OCI-LY7 (cell line): ENCODE results near the gene ANKS1A. TPM values are rescaled to one million over a fixed set of nuclear protein-coding genes. Genes with fewer than 3 reads are reported as not detected.

Experiments
- BruUV-seq: library from RNA; stranded (reverse); fragments of 400-500 nt; replicated peaks from 2 replicates; lab custom pipeline; 2021; lab: Mats Ljungman, UMichigan
- CTCF ChIA-PET: fragments of 300-600 bp; sonication (Branson Sonifier 250); formaldehyde crosslinking; loops from one replicate; lab custom pipeline; 2022; ENCODE audit warnings: antibody characterized with exemption; ENCODE audit not compliant: unreplicated experiment; lab: Charles Lee
- POLR2A ChIA-PET: fragments of 300-600 bp; sonication (Branson Sonifier 250); formaldehyde crosslinking; loops from one replicate; lab custom pipeline; 2022; ENCODE audit warnings: antibody characterized with exemption; lab: Charles Lee
- DNase-seq: peaks from one replicate; pipeline ENCODE4 v3.0.0-alpha.2; 2015; ENCODE audit warnings: low spot score
- H2AFZ ChIP-seq: fragments of 200-600 bp; sonication (generic), shearing (Covaris generic); 2 replicates; pipeline ENCODE4 v1.6.1; 2014; ENCODE audit warnings: mild to moderate bottlenecking, antibody characterized with exemption, low read length, moderate library complexity
- H3K27ac ChIP-seq: fragments of 200-600 bp; sonication (generic); 2 replicates; pipeline ENCODE4 v1.5.1; 2014; ENCODE audit warnings: mixed run types, low read depth, mild to moderate bottlenecking, moderate library complexity, low read length, inconsistent platforms; ENCODE audit not compliant: poor library complexity, severe bottlenecking
- H3K36me3 ChIP-seq: fragments of 200-600 bp; sonication (generic); 2 replicates; pipeline ENCODE4 v1.6.1; 2014; ENCODE audit warnings: mild to moderate bottlenecking, antibody characterized with exemption, low read length, moderate library complexity, mixed read lengths; ENCODE audit not compliant: insufficient read depth
- H3K4me1 ChIP-seq: fragments of 200-600 bp; sonication (generic); 2 replicates; pipeline ENCODE4 v1.5.1; 2014; ENCODE audit warnings: mild to moderate bottlenecking, low read length; ENCODE audit not compliant: insufficient read depth, poor library complexity, severe bottlenecking
- H3K4me2 ChIP-seq: fragments of 200-600 bp; sonication (generic); 2 replicates; pipeline ENCODE4 v1.6.1; 2014; ENCODE audit warnings: mild to moderate bottlenecking, low read length
- H3K4me3 ChIP-seq: fragments of 200-600 bp; sonication (generic); 2 replicates; pipeline ENCODE4 v1.5.1; 2014; ENCODE audit warnings: mild to moderate bottlenecking, low read depth, low read length; ENCODE audit not compliant: poor library complexity, severe bottlenecking
- H3K79me2 ChIP-seq: fragments of 200-600 bp; sonication (generic); 2 replicates; pipeline ENCODE4 v1.6.1; 2016; ENCODE audit warnings: low read depth, mild to moderate bottlenecking, low read length, moderate library complexity, mixed read lengths; ENCODE audit not compliant: insufficient read depth
- H3K9me2 ChIP-seq: fragments of 200-600 bp; sonication (generic); 2 replicates; pipeline ENCODE4 v1.6.1; 2016; ENCODE audit warnings: mild to moderate bottlenecking, low read length, mixed read lengths; ENCODE audit not compliant: insufficient read depth
- H3K9me3 ChIP-seq: fragments of 200-600 bp; sonication (generic); 2 replicates; pipeline ENCODE4 v1.6.1; 2014; ENCODE audit warnings: mild to moderate bottlenecking, mixed run types, low read length, mixed read lengths
- H4K20me1 ChIP-seq: fragments of 200-600 bp; sonication (generic); 2 replicates; pipeline ENCODE4 v1.6.1; 2014; ENCODE audit warnings: mild to moderate bottlenecking, antibody characterized with exemption, low read length, moderate library complexity, mixed read lengths; ENCODE audit not compliant: insufficient read depth
- CTCF ChIP-seq: fragments of 200-600 bp; sonication (generic); conservative IDR thresholded peaks from 2 replicates; pipeline ENCODE4 v1.5.1; 2014; ENCODE audit warnings: mild to moderate bottlenecking, antibody characterized with exemption, low read length, moderate library complexity, mixed read lengths
- EZH2phosphoT487 ChIP-seq: fragments of 200-600 bp; sonication (generic); IDR thresholded peaks from 2 replicates; pipeline ENCODE4 v1.6.1; 2018; ENCODE audit warnings: low read depth, borderline replicate concordance, mild to moderate bottlenecking, mixed run types, antibody characterized with exemption, low read length, moderate library complexity, mixed read lengths
- intact Hi-C: fragments of 100-400 bp; cut with micrococcal nuclease; formaldehyde crosslinking; loops from one replicate; pipeline ENCODE4 v1.10.0; 2022; ENCODE audit not compliant: unreplicated experiment
- total RNA-seq, 2 experiments: library from RNA; depleted of rRNA in 1 of 2; stranded (reverse); fragments of >200 nt in 1 of 2; shearing (Covaris generic) in 1 of 2; gene quantifications; 2 replicates each; pipeline ENCODE4 v1.2.3, GENCODE V29; 2014 to 2022

ANKS1A gene
- total RNA-seq, 2 experiments from 2014 or later = 7.8 to 13.8 TPM

- H3K9me2 ChIP-seq = no peaks in the 10 kb centered on the region
- DNase-seq = no peak
- no peaks in the 10 kb centered on the region for H3K4me1 ChIP-seq
- CTCF ChIA-PET = interaction anchor here (0.6 kb wide), 1 partner anchor 56 kb away, joined by 4 read pairs; no protein-coding TSS in a partner anchor
- no peaks in the 10 kb centered on the region for H3K36me3 ChIP-seq
- POLR2A ChIA-PET = no interaction called here
- no peaks in the 10 kb centered on the region for H3K79me2 ChIP-seq
- no peak overlapping the region for H2AFZ ChIP-seq
- H4K20me1 ChIP-seq = no peaks in the 10 kb centered on the region
- H3K4me2 ChIP-seq = no peak overlapping the region
- H3K27ac ChIP-seq = no peak overlapping the region
- no peak for TF ChIP-seq CTCF
- no peak for TF ChIP-seq EZH2phosphoT487
- intact Hi-C loops = no loop called here
- no peak overlapping the region for H3K4me3 ChIP-seq
- no TSS peak for BruUV-seq
- no peaks in the 10 kb centered on the region for H3K9me3 ChIP-seq
Measured at GRCh38 chr6:35082046-35082732, 193.1 kb downstream of the ANKS1A start.

GRCh38 chr6:35082733-35083403, 193.8 kb downstream of the ANKS1A start:
- intact Hi-C loops = no loop called here
- POLR2A ChIA-PET = no interaction called here
- Histone ChIP-seq H3K4me2 (no peak overlapping the region), H4K20me1 (no peaks in the 10 kb centered on the region), H3K9me2 (no peaks in the 10 kb centered on the region), H3K36me3 (no peaks in the 10 kb centered on the region), H3K4me1 (no peaks in the 10 kb centered on the region), H3K27ac (no peak overlapping the region), H3K79me2 (no peaks in the 10 kb centered on the region), H3K9me3 (no peaks in the 10 kb centered on the region), H2AFZ (no peak overlapping the region), H3K4me3 (no peak overlapping the region)
- CTCF ChIA-PET = no interaction called here
- no TSS peak for BruUV-seq
- TF ChIP-seq EZH2phosphoT487 = no peak
- TF ChIP-seq CTCF = no peak
- no peak for DNase-seq

- no peaks in the 10 kb centered on the region for H3K36me3 ChIP-seq
- no peak for DNase-seq
Measured at GRCh38 chr6:35083507-35083906, 194.5 kb downstream of the ANKS1A start.

More at GRCh38 chr6:35083507-35083906, 194.5 kb downstream of the ANKS1A start:
- H2AFZ ChIP-seq = no peak overlapping the region
- no peaks in the 10 kb centered on the region for H3K4me1 ChIP-seq
- H3K9me2 ChIP-seq = no peaks in the 10 kb centered on the region
- H4K20me1 ChIP-seq = no peaks in the 10 kb centered on the region
- intact Hi-C loops = no loop called here
- no peak overlapping the region for H3K27ac ChIP-seq
- no peak overlapping the region for H3K4me3 ChIP-seq
- no peaks in the 10 kb centered on the region for H3K79me2 ChIP-seq
- ChIA-PET CTCF (no interaction called here), POLR2A (no interaction called here)
- H3K4me2 ChIP-seq = no peak overlapping the region
- TF ChIP-seq EZH2phosphoT487 (no peak), CTCF (no peak)
- no TSS peak for BruUV-seq
- H3K9me3 ChIP-seq = no peaks in the 10 kb centered on the region
